Head of caudate nucleus (tissue), 42 donors: ENCODE measurements around the gene LOXL1.
A peak's percentile ranks its signal among the peaks of the same experiment; 100 is the strongest.

Source experiments
- DNase-seq, 42 donors: peaks; one replicate each; pipeline versions ENCODE4 v3.0.0 to v3.0.0-alpha.2; 2020 to 2021; ENCODE audit warnings: mixed read lengths in 7 of 42
- intact Hi-C: fragments of 100-400 bp; cut with DNase I; formaldehyde crosslinking; loops from one replicate; pipeline ENCODE4 v1.15.0; 2022

The LOXL1 gene

DNA sequence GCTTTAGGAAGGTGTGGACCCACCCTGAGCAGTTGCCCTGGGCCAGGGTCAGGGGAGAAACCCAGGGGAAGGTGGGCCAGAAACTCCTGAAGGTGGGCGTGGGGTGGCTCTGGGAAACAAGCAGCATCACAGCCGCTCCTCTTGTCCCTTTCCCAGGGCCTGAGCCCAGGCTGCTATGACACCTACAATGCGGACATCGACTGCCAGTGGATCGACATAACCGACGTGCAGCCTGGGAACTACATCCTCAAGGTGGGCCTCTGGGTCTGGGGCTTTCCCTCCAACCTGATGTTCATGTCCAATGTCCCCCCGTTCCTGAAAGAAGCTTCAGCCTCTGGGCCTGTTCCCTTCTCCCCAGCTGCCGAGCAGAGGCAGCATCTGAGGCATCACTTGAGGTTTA lies 21.4 kb downstream of the LOXL1 start:
- DNase-seq: no peak
- intact Hi-C loops: no loop called here

DNA sequence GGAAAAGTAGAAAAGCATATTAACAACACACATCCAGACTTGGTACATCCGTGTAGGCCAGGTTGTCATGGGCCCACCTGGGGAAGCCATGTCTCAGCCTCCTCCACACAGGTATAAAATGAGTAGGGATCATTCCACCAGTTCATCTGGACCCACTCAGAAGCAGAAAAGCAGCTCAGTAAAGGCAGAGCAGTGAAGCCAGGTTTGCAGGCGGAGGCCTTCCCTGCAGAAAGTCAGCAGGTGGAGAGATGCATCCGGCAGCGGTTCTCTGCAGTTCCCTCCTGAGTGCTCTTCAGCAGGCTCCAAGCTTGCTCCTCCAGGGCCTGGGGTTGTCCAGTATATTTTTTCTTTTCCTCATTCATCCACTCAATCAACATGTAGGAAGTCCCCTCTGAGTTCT lies 22.1 kb downstream of the LOXL1 start:
- intact Hi-C loops: no loop called here
- DNase-seq: no peak

DNA sequence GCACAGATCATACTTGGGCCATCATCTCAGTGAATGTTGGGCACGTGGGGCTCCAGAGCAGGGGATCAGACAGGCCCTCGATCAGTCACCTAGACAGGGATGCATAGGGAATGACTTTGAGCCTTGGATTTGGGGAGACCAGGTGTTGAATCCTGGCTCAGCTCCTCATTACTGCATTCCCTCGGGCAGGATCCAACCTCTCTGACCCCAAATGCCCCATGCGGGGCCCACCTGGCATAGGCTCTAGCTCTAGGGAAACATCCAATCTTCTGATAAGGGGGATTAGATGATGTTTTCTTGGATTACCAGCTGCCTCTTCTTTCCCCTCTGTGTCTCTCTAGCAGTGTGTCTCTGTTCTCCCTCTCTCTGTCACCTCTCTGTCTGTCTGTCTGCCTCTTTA lies 22.7 kb downstream of the LOXL1 start:
- intact Hi-C loops: no loop called here
- no peak for DNase-seq

DNA sequence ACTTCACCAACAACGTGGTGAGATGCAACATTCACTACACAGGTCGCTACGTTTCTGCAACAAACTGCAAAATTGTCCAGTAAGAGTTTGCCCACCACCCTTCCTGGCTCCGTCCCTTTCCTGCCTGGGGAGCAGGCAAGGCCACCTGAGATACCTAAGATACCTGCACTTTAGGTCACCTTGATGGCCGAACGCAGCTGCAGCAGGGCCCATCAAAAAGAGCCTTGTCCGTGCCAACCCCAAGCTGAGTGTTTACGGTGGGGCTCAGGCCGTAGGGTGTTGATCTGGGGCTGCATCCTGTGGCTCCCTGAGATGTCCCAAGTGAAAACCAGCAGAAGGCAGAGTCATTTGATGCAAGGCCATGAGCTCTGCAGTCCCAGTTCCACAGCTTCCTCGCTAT lies 23.2 kb downstream of the LOXL1 start:
- intact Hi-C loops: no loop called here
- DNase-seq: no peak

DNA sequence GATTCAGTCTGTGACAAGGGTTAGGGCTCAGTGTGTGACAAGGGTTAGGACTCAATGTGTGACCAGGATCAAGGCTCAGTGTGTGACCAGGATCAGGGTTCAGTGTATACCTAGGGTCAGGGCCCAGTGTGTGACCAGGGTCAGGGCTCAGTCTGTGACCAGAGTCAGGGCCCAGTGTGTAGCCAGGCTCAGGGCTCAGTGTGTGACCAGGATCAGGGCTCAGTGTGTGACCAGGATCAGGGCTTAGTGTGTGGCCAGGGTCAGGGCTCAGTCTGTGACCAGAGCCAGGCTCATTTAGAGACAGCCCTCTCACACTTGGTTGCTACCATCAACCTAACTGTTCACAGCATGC lies 24.2 kb downstream of the LOXL1 start:
- no peak for DNase-seq
- intact Hi-C loops: no loop called here

DNA sequence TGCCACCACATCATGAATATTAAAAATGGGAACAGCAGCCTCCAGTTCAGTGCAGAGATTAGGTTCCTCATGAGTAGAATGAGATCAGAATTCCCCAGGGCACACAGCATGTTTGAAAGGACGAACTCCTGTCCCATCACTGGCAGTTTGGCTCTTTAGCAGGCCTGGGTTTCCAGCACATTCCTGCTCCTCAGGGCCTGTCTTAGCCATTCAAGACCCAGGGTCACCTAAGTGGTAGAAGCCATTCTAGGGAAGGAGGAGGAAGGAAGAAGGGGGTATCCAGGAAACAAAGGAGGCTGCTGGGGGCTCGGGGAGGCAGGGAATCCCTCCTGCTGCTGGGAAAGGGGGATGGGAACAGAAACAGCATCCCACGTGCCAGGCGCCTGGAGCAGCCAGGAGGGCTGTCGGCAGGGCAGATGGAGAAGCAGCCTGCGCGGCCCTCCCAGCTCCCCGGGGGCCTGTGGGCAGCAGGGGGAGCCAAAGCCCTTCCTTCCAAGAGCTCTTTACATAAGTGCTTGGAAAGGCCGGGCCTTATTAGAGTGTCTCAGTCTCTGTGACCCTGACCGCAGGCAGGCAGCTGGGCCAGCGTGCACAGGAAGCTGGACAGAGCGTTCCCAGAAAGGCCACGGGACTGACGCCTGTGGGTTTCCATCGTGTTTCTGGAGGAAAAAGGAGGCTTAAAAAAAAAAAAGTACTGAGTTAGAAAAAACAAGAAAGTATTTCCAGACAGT lies 24.7 kb downstream of the LOXL1 start:
- intact Hi-C loops: no loop called here

DNA sequence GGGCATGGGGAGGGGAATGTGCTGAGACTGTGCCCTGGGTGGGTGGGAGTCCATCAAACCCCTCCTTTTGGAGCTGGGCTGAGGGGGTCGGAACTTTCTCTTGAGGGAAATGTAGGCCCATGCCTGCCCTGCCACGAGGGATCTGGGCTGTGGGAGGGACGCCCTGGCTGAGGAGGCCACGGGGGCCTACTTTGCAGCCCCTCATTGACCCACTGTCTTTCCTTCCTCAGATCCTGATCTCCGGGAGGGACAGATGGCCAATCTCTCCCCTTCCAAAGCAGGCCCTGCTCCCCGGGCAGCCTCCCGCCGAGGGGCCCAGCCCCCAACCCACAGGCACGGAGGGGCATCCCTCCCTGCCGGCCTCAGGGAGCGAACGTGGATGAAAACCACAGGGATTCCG lies 25.3 kb downstream of the LOXL1 start:
- DNase-seq: no peak

More for the DNA sequence above, 24.7 kb downstream of the LOXL1 start:
- peak; percentile 66 to 92 (median 83) for DNase-seq

DNA sequence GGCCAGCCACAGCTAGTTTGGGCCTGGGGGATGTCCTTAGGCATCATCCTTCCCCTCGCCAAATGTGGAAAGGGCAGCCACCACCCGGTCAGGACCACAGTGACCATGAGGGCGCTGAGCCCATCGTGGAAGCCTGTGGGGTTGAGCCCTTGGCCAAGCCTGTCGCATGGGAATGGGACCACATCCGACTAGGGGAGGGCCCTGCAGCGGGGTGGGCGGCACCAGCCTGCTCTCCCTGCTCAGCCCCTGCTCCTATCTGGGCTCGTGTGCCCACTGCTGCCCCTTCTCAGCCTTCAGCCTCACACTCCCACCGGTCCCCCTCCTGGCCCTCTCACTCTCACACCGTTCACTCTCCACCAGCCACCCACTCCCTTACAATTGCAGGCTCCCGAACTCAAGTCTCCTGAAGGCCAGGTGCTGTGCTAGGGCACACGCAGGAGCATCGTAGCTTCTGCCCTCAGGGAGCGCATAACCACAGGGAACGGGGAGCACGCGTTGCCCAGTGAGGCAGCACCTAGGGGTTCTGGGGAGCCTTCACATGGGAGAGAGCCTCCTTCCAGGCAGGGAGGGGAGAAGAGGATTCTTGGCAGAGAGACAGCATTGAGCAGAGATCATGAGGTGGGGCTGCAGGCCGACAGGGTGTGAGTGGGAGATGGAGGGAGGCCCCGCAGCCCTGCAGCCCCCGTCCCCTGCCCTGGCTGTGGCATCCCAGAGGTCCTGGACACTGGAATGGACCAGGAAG lies 26.1 kb downstream of the LOXL1 start:
- intact Hi-C loops: no loop called here
- DNase-seq: no peak

More for the DNA sequence above, 25.3 kb downstream of the LOXL1 start:
- intact Hi-C loops: no loop called here

DNA sequence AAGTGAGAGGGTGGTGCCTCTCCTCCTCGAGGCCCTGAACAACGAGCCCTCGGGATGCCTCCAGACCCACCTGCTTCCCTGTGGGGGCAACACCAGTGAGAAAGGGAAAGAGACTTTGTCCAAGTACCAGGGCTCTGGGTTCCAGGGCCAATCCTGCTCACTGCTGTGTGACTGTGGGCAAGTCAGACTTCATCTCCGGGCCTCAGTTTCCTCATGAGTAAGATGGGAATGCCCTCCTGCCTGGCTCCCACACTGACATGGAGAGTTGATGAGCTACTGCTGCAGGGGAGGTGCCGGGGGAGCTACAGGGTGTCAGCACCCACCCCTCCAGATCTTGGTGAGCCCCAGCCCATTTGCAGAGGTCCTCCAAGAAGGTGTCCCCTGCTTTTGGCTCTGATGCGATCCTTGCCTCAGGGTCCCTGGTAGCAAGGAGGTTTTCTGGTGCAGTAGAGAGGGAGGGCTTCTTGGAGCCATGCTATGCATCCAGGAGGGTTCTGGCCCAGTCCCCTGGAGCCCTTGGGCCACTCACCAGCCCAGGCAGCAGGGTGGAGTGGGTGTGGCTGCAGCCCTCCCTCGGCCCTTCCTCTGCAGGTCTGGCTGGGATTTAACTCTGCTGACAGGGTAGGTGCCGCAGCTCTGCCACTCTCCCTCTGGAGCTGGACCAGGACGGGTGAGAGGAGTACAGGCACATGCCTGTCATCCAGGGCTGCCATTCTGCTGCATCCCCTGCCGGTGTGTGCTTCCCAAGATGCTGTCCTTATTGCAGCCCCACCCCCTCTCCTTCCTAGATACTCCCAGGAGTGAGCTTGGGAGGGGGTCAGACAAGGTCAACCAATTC lies 26.9 kb downstream of the LOXL1 start:
- DNase-seq: no peak
- intact Hi-C loops: no loop called here

DNA sequence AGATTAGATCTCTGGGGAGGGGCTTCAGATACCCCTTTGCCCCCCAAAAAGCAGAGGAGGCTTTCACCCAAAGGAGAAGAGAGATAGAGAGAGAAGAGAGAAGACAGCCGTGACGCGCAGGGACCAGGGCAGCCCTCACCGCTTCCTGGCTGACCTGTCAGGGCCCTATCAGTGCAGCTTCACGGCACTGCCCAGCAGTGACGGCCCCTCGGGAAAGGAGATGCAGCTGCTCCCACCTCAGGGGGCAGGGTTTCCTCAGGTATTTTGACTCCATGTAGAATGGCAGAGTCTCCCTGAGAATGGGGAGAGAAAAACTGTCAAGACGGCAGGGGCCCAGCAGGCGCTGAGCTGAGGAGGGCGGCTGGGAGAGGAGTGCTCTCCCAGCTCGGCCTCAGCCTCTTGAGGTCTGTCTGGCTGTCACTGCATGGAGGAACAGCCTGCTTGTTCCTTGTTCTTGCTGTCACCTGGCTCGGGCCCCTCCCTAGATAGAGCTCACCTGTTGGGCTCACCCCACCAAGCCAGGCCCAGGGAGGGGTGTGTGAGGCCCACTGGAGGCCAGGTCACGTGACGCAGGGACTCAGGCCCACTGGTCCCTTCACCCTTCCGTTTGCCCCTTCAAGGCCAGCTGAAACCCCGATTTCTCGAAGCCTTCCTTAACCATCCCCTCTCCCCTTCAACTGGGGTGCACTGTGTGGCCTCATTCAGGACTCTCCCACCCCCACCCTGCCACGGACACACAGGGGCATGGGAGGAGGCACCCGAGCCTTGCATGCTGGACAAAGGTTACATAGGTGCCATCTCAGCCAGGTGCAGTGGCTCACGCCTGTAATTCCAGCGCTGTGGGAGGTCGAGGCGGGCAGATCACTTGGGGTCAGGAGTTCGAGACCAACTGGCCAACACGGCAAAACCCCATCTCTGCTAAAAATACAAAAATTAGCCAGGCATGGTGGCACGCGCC lies 28.2 kb downstream of the LOXL1 start:
- intact Hi-C loops: no loop called here
- DNase-seq: no peak

DNA sequence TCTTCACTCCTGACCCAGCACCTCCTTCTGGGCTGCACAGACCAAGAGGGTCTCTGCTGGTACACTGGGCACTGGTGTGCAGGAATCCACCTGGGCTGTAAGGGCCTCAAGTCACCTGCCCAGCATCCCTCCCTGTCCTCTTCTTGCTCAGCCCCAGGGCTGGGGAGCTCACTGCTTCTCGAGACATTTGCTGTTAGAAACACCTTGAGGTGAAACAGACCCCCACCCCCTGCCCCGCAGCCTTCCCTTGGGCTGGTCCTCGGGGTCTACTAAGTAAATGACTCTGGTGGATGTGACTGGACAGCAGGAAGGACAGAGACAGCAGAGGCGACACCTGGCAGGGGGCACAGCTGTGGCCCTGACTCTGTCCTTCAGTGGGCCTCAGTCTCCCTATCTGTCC lies 29.1 kb downstream of the LOXL1 start:
- intact Hi-C loops: no loop called here
- DNase-seq: no peak

DNA sequence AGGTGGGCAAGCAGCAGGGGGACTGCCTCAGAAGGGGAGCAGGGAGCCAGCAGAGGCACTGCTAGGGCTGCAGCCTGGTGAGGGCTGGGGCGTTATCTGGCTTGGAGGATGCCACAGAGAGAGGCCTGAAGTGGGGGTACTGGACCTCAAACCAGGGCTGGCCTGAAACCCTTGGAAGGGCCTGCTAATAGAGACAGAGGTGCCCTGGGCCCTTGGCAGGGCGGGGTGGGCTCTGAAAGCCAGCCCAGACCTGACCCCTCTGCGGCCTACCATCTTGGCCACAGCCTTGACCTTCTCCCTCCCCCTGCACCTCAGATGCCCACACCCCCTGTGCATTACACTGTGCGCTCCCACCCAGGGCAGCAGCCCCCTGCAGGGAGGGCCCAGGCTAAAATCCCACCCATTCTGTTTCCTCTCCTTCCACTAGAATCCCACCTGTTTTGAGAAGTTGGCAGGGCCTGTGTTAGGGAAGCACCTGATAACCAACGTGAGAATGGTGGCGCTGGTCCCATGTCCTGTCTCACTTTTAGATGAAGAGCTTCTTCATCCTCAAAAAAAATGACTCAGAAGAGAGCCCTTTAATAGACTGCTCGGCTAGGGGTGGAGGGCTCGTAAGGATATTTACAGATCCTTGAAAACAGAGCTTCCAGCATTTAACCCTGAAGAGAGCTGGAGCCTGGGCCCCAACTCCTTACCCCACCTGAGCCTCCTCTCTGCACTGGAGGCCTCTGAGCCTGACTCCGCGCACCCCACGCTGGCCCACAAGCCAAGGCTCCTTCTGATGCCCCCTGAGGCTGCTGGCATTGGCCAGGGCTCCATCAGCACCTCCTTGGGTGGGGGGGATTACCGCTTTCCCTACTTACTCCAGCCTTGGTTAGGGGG lies 29.8 kb downstream of the LOXL1 start:
- no peak for DNase-seq
- intact Hi-C loops: no loop called here

DNA sequence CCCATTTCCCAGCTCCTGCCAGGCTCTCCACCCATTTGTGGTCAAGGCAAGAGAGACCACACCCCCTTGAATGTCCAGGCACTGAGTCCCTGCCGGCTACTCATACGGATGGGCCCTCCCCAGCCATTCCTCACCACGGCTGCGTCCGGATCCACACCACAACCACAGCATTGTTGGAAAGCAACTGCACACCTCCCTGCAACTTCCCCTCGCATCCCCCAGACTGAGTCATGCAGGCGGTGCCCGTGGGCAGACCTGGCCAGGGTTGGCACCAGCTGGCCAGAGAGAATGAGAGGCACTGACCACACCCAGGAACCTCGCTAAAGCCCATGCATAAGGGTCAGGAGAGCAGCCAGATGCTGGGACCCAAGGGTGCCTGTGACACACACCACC lies 30.5 kb downstream of the LOXL1 start:
- DNase-seq: no peak
- intact Hi-C loops: no loop called here

DNA sequence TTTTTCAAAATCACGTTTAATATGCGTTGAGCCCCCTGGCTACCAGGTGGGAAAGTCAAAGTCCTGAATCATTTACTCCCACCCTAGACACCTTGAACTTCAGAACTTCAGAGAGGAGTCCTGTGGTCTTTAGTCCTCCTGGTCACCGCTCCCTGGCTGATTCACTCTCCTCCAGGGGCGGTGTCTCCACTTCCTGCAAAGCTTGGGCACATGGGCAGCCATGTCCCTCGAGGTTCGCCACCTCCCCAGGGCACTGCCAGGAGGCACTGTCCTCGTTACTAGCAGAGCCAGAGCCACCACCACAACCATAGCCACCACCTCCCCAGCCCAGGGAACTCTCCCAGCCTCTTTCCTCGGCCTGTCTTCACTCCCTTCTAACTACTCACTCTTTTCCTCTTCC lies 31.0 kb downstream of the LOXL1 start:
- no peak for DNase-seq
- intact Hi-C loops: no loop called here

DNA sequence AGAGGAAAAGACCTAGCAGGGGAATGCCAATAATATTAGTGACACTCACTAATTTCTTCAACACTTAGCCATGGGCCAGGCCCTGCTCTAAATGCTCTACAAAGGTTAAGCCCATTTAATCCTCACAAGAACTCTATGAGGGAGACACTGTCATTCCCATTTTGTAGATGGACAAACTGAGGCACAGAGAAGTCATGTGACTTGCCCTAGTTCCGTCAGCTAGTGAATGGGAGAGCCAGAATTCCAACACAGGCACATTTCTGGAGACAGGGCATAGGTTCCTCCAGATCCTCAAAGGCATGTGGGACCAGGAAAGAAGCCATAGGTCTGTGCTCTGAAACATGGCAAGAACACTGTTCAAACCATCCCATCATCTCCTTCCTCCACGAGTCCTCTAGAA lies 31.5 kb downstream of the LOXL1 start:
- DNase-seq: no peak
- intact Hi-C loops: no loop called here

DNA sequence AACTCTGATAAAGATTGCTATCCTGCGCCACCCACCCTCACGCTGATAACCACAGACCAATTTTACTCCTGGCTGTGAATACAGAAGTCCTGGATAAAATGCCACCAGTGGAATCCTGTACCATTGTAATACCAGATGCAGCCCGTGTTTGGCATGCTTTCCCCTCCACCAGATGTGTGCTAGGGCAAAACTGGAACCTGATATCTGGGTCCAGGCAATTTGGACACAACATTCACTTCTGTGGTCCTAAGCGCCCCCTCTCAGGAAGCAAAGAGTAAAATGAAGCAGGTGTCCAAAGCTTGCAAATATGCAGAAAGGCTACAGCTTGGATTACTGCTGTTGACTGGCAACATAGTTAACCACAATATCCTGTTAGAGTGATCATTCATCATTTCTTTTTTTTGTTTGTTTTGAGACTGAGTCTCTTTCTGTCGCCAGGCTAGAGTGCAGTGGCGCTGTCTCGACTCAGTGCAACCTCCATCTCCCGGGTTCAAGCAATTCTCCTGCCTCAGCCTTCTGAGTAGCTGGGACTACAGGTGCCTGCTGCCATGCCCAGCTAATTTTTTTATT lies 32.8 kb downstream of the LOXL1 start:
- no peak for DNase-seq
- intact Hi-C loops: no loop called here

DNA sequence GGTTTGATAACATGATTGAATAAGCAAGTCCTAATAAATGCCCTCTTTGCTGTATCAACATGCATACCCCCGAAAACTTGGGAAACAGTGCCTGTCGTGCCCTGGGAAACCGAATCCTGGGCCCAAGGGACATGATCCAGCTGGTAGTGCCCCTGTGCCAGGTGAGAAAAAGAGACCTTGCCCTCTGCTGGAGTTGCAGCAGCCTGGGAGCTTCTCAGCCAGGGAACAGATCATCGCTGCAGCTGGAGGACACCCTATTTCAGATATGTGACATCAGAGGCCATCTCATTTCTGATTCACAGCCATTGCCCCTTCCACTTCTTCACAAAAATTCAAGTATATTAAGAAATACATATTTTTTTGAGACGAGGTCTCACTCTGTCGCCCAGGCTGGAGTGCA lies 33.5 kb downstream of the LOXL1 start:
- intact Hi-C loops: no loop called here
- DNase-seq: no peak
